Measurements from ENCODE around the gene PREX1. TPM values are rescaled to one million over a fixed set of nuclear protein-coding genes. Genes with fewer than 3 reads are reported as not detected.

The PREX1 gene
- total and polyA plus RNA-seq, 2 experiments from 2014 or later, result 2.4 to 10.3 TPM

GRCh38 chr20:48752963-48753362 is 74.8 kb downstream of the PREX1 start:
- H3K27me3 ChIP-seq (ENCODE audit: insufficient read depth), result no peaks in the 10 kb centered on the region
- H3F3A ChIP-seq (replicated peaks; ENCODE audit: low read depth), result 0 out of 2 replicates have a peak, but pooled peaks cover 2% of the 10 kb centered on the region
- H3K4me3 ChIP-seq, result no peak overlapping the region
- TF ChIP-seq EZH2phosphoT487 (IDR thresholded peaks at IDR 0.05; ENCODE audit: unreplicated experiment) (no peak), NANOG (IDR thresholded peaks at IDR 0.05; ENCODE audit: borderline replicate concordance) (no peak), EZH2 (IDR thresholded peaks at IDR 0.05; ENCODE audit: low read depth, unreplicated experiment) (no peak), ZNF462 (CRISPR knock-in tag; IDR thresholded peaks at IDR 0.05) (no peak), CTCF (conservative IDR thresholded peaks at IDR 0.05; ENCODE audit: low read depth in 2 of 2) (no peak), ETS1 (IDR thresholded peaks at IDR 0.05) (no peak), STAT1 (IDR thresholded peaks at IDR 0.05; ENCODE audit: unreplicated experiment) (no peak), CREB1 (CRISPR knock-in tag; IDR thresholded peaks at IDR 0.05; ENCODE audit: low read depth) (no peak), JUNB (IDR thresholded peaks at IDR 0.05; ENCODE audit: unreplicated experiment) (no peak), POLR2AphosphoS5 (IDR thresholded peaks at IDR 0.05; ENCODE audit: low read depth) (no peak), ZNF114 (CRISPR knock-in tag; IDR thresholded peaks at IDR 0.05) (no peak), ZNF331 (CRISPR knock-in tag; IDR thresholded peaks at IDR 0.05; ENCODE audit: low read depth) (no peak), REST (IDR thresholded peaks at IDR 0.05; ENCODE audit: unreplicated experiment) (no peak)
- ATAC-seq (no peak), DNase-seq (ENCODE audit: low spot score) (no peak)
- H3K4me2 ChIP-seq, result no peak overlapping the region
- Mint-ChIP-seq H3K27me3 (ENCODE audit: insufficient read depth, low read depth, poor library complexity) (peaks cover 6% of the 10 kb centered on the region), H3K9me3 (peaks cover 13% of the 10 kb centered on the region; the same call in 2 of the 3 replicates), H3K4me3 (no peak overlapping the region), H3K27ac (no peak overlapping the region), H3K4me1 (peaks cover 60% of the 10 kb centered on the region), H3K36me3 (ENCODE audit: low read depth) (peaks cover 20% of the 10 kb centered on the region)
- no peak overlapping the region for H2AFZ ChIP-seq
- H3K79me2 ChIP-seq (replicated peaks; ENCODE audit: insufficient read depth), result no peaks in the 10 kb centered on the region
- H3K27ac ChIP-seq (ENCODE audit: low read depth), result no peak overlapping the region
- peaks cover 24% of the 10 kb centered on the region for H3K4me1 ChIP-seq (ENCODE audit: insufficient read depth)
- no peaks in the 10 kb centered on the region for H3K36me3 ChIP-seq (ENCODE audit: insufficient read depth)
- peaks cover 8% of the 10 kb centered on the region; the same call in 1 of the 2 replicates for H3K9me2 ChIP-seq (ENCODE audit: insufficient read depth)
- H4K20me1 ChIP-seq (replicated peaks; ENCODE audit: insufficient read depth), result no peaks in the 10 kb centered on the region
